DMS53 (cell line): ENCODE data around the gene PITHD1.
"Not testable (repeated sequence)": the region's sequence is repeated elsewhere in the genome, so short reads cannot be mapped to it uniquely, and the experiment has no call there.

ENCODE experiments used
- DNase-seq: peaks from one replicate; lab custom pipeline; 2025; lab: John Stamatoyannopoulos, UW

The PITHD1 gene

GRCh38 chr1:23777979-23778814, at the start of gene PITHD1:
TSS of gene PITHD1 (plus strand) at chr1:23778418. CDS start at chr1:23778516, 98 bp downstream.
- DNase-seq: peak; percentile 95

DNA sequence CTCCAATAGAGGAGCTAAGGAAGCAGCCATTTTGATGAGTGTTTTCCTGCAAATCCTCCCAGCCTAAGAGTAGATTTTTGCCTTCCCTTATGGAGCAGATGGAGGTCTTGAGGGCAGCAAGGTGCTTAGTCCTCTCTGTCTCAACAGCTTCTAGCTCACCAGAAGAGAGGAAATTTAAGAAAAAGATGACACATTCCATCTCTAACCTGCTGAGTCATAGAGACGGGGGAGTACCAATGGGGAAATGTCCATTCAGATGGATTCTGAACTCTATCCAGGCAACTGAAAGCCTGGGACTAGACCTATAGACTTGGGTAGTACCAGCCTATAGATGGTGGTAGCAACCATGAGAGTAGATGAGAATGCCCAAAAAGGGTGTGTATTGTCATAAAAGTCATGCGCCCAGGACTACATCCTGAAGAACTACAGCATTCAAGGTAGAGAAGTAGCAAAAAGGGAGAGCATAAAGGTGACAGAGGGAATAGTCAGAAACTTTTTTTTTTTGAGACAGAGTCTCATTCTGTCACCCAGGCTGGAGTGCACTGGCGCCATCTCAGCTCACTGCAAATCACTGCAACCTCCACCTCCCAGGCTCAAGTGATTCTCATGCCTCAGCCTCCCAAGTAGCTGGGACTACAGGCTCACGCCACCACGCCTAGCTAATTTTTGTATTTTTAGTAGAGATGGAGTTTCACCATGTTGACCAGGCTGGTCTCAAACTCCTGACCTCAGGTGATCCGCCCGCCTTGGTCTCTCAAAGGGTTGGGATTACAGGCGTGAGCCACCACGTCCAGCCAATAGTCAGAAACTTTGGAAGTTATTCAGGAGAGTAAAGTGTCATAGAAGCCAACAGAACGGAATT, 45.6 kb upstream of the PITHD1 start:
- DNase-seq: no peak

- not testable (repeated sequence) for DNase-seq
These were observed 44.9 kb upstream of the PITHD1 start for GRCh38 chr1:23733281-23733680.

DNA sequence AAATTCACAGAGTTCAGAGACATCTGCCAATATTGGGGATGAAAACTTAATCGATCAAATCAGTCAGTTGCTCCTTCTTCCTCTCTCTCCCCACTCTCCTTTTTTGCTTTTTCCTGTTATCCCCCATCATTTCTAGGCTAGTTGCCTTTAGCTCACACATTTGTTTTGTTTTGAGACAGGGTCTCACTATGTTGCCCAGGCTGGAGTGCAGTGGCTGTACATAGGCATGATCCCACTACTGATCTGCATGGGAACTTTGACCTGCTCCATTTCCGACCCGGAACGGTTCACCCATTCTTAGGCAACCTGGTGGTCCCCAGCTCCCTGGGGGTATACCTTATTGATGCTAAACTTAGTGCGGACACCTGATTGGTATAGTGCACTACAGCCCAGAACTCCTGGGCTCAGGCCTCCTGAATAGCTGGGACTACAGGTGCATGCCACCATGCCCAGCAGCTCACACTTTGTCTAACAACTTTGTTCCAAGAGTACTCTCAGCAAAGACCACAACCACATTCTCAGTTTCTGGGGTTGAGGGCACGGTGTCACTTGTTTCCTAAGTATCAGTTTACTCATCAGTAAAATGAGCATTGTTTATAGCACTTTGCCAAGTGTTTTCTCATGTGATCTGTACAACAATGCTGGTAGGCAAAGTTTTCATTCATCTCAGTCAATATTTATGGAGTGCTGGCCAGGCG, 41.6 kb upstream of the PITHD1 start:
- no peak for DNase-seq

DNA sequence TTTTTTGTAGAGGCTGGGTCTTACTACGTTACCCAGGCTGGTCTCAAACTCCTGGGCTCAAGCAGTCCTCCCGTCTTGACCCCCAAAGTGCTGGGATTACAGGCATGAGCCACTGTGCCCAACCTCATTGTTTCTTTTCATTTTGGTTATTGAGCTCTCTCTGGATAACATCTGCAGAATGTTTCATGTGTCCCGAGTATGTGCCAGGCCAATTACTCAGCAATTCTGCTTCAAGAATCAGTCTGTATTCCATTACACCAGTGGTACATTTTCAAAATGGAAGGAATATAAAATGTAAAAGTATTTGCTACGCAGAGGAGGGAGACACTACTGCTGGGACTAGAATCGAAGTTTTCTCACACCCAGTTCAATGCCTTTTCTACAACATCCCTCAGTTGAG, 36.6 kb upstream of the PITHD1 start:
- DNase-seq: no peak

DNA sequence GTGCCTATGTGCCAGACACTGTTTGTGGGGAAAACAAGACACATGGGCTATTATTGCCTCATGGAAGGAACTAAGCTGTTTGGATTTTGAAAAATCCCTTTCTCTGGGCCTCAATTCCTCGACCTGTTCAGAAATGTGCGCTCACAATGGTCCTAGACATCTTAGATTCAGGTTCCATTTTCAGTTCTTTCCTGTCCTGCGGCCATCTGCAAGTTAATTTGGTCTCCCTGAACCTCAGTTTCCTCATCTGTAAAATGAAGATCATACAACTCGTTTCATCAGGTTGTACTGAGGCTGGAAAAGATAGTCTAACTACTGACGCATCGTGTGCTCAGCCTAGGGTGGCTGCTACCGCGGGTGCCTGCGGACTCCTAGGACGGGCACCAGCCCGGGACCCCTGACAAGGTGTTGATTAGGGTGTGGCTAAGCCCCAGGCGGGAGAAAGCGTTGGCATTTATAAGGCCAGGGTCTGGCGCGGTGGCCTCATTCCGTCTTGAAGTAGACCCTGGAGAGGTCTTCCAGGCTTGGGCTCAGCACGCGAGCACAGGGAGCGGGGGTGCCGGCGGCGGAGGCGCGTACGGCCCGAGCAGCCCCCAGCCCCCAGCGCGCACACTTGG, 35.4 kb upstream of the PITHD1 start:
- DNase-seq: peak; percentile 72

DNA sequence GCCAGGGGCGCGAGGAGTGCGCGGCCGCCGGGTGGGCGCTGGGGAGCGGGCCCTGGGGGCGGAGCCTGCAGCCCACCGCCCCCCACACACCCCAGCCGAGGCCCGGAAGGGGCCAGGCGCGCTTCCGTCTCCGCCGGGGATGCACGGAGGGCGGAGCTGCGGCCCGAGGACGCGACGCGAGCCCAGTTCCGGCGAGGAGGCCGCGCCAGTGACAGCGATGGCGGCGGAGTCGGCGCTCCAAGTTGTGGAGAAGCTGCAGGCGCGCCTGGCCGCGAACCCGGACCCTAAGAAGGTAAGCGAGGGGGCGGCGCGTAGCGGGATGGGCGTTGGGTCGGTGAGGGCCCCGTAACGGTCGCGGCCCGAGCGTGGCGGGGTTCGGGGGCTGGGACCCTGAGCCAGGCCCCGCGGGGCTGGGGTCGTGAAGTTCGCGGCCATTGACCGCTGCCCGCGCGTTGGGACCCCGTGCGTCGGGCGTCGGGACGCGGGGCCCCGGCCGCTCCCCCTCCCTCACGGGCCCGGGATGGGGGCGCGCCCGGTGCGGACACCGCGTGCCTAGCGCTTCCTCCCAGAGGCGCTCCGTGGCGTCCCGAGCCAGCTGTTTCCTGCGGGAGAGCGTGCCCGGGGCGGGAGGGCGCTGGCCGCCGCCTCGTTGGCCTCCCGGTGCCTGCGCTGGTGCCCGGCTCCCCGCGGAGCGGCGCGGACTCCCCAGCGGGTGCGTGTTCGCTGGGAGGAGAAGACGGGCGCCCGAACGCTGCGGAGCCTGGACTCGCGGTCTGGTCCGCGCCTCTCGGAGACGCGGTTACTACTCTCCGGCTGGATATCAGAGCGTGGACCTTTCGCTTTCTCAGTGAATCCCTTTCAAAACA, 34.7 kb upstream of the PITHD1 start, which contains the start of gene ELOA:
TSS of gene ELOA (plus strand) at position 185 of the 866 bp plus-strand sequence. CDS start at position 218, 33 bp downstream.
- peak; percentile 88 for DNase-seq

DNA sequence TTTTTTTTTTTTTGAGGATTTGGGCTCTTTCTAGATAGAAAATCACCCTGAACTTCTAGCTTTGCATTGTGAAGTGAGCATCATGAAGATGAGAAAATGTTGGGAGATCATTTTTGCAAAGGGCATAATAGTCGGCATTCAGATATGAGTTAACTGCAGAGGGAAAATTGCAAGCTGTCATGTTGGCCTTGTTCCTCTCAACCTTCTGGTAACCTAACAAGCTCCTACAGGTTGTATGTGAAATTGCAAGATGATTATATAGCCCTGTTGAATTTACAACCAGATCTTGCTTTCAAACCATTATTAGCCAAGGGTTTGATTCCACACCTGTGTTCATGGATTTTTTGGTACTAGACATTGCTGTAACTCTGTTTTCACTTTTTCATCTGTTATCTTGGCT, 32.7 kb upstream of the PITHD1 start:
- peak; percentile 68 for DNase-seq

- no peak for DNase-seq
These were observed 30.2 kb upstream of the PITHD1 start for GRCh38 chr1:23748016-23748415.

GRCh38 chr1:23751050-23751814, 27.0 kb upstream of the PITHD1 start:
- peak; percentile 87 for DNase-seq

DNA sequence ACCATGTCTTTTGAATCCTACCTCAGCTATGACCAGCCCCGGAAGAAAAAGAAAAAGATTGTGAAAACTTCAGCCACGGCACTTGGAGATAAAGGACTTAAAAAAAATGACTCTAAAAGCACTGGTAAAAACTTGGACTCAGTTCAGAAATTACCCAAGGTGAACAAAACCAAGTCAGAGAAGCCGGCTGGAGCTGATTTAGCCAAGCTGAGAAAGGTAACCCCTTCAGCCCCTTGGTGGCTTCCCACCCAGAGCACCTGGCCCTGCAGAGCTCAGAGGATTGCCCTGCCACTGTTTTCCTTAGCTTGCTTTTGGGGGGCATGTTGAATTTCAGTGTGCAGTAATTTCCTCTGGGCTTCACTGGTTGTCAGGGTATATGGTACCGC, 26.4 kb upstream of the PITHD1 start:
- no peak for DNase-seq

DNA sequence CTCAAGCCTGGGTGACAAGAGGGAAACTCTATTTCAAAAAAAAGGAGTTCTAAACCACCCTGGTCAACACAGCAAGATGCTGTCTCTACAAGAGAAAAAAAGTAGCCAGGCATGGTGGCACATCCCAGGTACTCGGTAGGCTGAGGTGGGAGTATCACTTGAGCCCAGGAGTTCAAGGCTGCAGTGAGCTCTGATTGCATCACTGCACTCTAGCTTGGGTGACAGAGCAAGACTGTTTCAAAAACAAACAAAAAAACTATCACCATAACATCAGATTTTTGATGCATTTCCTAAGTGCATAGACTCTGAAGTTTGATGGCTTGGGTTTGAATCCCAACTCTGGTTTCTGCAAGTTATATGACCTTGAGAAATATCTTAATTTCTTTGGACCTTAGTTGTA, 25.3 kb upstream of the PITHD1 start:
- DNase-seq: no peak

DNA sequence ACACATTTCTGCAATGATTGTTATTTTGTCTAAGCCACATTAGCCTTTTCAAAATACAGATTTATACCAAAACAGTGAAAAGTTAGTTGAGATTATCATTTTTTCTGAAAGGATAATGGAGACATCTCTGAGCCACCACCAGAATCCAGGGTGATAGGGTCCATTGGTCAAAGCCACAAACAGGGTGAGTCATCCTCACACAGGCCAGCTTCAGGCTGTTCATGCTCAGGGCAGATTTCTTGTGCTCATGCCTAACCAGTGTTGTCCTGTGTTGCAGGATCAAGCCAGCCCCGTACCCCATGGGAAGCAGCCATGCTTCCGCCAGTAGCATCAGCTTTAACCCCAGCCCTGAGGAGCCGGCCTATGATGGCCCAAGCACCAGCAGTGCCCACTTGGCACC, 21.5 kb upstream of the PITHD1 start:
- DNase-seq: peak; percentile 31

- no peak for DNase-seq
These were observed 20.4 kb upstream of the PITHD1 start for GRCh38 chr1:23757812-23758211.

- DNase-seq: no peak
These were observed 18.9 kb upstream of the PITHD1 start for GRCh38 chr1:23759277-23759676.

DNA sequence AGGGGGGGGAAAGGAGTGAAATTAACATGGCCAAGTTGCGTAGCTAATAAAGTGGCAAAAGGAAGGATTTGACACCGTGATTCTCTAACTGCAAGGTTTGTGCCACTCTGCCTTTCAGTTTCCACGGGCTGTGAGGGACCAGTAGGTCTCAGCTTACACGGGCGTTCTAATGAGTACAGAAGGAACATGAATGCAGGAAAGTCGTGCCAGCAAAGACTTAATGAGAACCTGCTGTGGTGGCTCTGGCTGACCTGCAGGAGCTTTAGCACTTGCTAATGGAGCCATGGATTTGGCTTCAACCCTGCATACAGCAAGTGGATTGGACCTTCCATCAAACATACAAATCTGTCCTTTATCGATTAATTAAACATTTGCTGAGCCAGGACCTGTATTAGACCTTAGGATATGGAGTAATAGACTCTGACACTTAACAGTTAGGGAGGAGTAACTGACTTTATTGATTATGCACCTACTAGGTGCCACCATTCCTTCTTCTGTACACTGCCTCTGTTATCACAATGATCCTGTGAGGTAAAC, 15.1 kb upstream of the PITHD1 start:
- DNase-seq: peak; percentile 15

GRCh38 chr1:23768733-23769132, 9.5 kb upstream of the PITHD1 start:
- DNase-seq: no peak

GRCh38 chr1:23772049-23772853, 6.0 kb upstream of the PITHD1 start:
- DNase-seq: peak; percentile 90

GRCh38 chr1:23772854-23773242, 5.4 kb upstream of the PITHD1 start:
- no peak for DNase-seq
